ENCODE data around the gene CS.
"Not testable (repeated sequence)": the region's sequence is repeated elsewhere in the genome, so short reads cannot be mapped to it uniquely, and the experiment has no call there.

CS gene

DNA sequence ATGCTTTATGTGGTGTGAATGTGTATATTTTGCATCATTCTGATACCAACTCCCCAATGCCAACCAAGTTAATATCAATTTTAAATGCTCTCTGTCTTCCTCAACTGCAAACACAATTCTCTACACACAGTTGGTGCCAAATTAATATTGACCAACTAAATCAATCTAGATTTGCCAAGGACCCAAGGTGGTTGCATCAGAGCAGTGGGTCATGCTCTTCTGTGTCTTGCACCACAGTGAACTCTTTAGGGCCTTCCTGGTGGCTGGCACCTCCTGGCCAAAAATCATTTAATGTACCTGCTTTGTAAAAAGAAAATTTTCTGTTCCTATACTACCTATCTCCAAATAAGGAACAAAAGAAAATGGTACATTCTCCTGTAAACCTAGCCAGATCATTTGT, 19.3 kb downstream of the CS start:
- no peak for TF ChIP-seq MYC (IDR thresholded peaks at IDR 0.05; ENCODE audit: low read depth, low read length)
- TF ChIP-seq POLR2A (IDR thresholded peaks at IDR 0.05; ENCODE audit: extremely low read depth, insufficient read length): no peak
- TF ChIP-seq, protein P1, sequence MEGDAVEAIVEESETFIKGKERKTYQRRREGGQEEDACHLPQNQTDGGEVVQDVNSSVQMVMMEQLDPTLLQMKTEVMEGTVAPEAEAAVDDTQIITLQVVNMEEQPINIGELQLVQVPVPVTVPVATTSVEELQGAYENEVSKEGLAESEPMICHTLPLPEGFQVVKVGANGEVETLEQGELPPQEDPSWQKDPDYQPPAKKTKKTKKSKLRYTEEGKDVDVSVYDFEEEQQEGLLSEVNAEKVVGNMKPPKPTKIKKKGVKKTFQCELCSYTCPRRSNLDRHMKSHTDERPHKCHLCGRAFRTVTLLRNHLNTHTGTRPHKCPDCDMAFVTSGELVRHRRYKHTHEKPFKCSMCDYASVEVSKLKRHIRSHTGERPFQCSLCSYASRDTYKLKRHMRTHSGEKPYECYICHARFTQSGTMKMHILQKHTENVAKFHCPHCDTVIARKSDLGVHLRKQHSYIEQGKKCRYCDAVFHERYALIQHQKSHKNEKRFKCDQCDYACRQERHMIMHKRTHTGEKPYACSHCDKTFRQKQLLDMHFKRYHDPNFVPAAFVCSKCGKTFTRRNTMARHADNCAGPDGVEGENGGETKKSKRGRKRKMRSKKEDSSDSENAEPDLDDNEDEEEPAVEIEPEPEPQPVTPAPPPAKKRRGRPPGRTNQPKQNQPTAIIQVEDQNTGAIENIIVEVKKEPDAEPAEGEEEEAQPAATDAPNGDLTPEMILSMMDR (IDR thresholded peaks at IDR 0.05; ENCODE audit: low read depth, low read length): no peak
- no peak for TF ChIP-seq MAX (IDR thresholded peaks at IDR 0.05; ENCODE audit: low read depth, low read length)
- no peak overlapping the region for H3K4me3 ChIP-seq (ENCODE audit: low read depth, low read length)
- DNase-seq (ENCODE audit: low read depth): no peak

GRCh38 chr12:56278905-56279304, 21.2 kb downstream of the CS start:
- TF ChIP-seq, protein P1 (IDR thresholded peaks at IDR 0.05; ENCODE audit: low read depth, low read length): no peak
- TF ChIP-seq MAX (IDR thresholded peaks at IDR 0.05; ENCODE audit: low read depth, low read length) (no peak), POLR2A (IDR thresholded peaks at IDR 0.05; ENCODE audit: extremely low read depth, insufficient read length) (no peak), MYC (IDR thresholded peaks at IDR 0.05; ENCODE audit: low read depth, low read length) (no peak)
- no peak for DNase-seq (ENCODE audit: low read depth)
- H3K4me3 ChIP-seq (ENCODE audit: low read depth, low read length): no peak overlapping the region

GRCh38 chr12:56274299-56274698, 25.8 kb downstream of the CS start:
- DNase-seq (ENCODE audit: low read depth): no peak
- H3K4me3 ChIP-seq (ENCODE audit: low read depth, low read length): no peak overlapping the region

DNA sequence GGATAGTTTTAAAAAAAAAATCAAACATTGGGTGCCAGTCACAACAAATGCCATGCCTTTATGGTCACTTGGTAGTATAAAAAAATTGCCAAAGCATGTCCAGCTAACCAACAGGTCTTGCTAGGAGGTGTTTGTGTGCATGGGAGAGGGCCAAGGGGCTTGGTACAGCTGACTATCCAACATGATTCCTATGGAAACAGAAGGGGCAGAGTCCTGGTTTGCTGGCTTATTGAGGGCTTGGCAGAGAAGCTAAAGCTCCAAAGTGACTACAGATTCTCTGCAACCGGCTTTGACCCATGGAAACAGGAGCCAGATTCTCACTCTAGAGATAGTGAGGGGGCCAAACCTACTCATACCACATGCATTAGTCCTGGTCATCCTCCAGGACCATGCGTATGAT, 27.7 kb downstream of the CS start:
- DNase-seq (ENCODE audit: low read depth); H3K4me3 ChIP-seq (ENCODE audit: low read depth, low read length): not testable (repeated sequence)

More at GRCh38 chr12:56274299-56274698, 25.8 kb downstream of the CS start:
- TF ChIP-seq MYC (IDR thresholded peaks at IDR 0.05; ENCODE audit: low read depth, low read length) (no peak), POLR2A (IDR thresholded peaks at IDR 0.05; ENCODE audit: extremely low read depth, insufficient read length) (no peak), MAX (IDR thresholded peaks at IDR 0.05; ENCODE audit: low read depth, low read length) (no peak)
- TF ChIP-seq, protein P1 (IDR thresholded peaks at IDR 0.05; ENCODE audit: low read depth, low read length): no peak

- no peak overlapping the region for H3K4me3 ChIP-seq (ENCODE audit: low read depth, low read length)
- TF ChIP-seq POLR2A (IDR thresholded peaks at IDR 0.05; ENCODE audit: extremely low read depth, insufficient read length): no peak
- TF ChIP-seq, protein P1 (IDR thresholded peaks at IDR 0.05; ENCODE audit: low read depth, low read length): peak; percentile 69
- DNase-seq (ENCODE audit: low read depth): peak; percentile 52
Observed at GRCh38 chr12:56271031-56271430, 29.1 kb downstream of the CS start.

GRCh38 chr12:56267443-56268071, 32.6 kb downstream of the CS start:
- TF ChIP-seq POLR2A (IDR thresholded peaks at IDR 0.05; ENCODE audit: extremely low read depth, insufficient read length): no peak
- DNase-seq (ENCODE audit: low read depth): peak; percentile 94

GRCh38 chr12:56266693-56267442, 33.3 kb downstream of the CS start, which contains the start of gene COQ10A:
Gene COQ10A, plus strand, starts transcription at chr12:56266942. Its CDS starts 177 bp downstream, at chr12:56267119.
- DNase-seq (ENCODE audit: low read depth): peak; percentile 93
- H3K4me3 ChIP-seq (ENCODE audit: low read depth, low read length): peak within 1 kb of the TSS; percentile 76
- TF ChIP-seq MYC (IDR thresholded peaks at IDR 0.05; ENCODE audit: low read depth, low read length): peak; percentile 39
- peak; percentile 5; the same call in 1 of the 2 replicates for TF ChIP-seq MAX (IDR thresholded peaks at IDR 0.05; ENCODE audit: low read depth, low read length)
- no peak for TF ChIP-seq POLR2A (IDR thresholded peaks at IDR 0.05; ENCODE audit: extremely low read depth, insufficient read length)
- TF ChIP-seq, protein P1 (IDR thresholded peaks at IDR 0.05; ENCODE audit: low read depth, low read length): peak; percentile 58

More at GRCh38 chr12:56267443-56268071, 32.6 kb downstream of the CS start:
- H3K4me3 ChIP-seq (ENCODE audit: low read depth, low read length): peak overlapping the region; percentile 74

- DNase-seq (ENCODE audit: low read depth): not testable (repeated sequence)
- peak overlapping the region; percentile 76 for H3K4me3 ChIP-seq (ENCODE audit: low read depth, low read length)
Observed at GRCh38 chr12:56266068-56266692, 34.0 kb downstream of the CS start.

Measured in NB4 (cell line).